ENCODE measurements around the gene NUDT16L1.

DNA sequence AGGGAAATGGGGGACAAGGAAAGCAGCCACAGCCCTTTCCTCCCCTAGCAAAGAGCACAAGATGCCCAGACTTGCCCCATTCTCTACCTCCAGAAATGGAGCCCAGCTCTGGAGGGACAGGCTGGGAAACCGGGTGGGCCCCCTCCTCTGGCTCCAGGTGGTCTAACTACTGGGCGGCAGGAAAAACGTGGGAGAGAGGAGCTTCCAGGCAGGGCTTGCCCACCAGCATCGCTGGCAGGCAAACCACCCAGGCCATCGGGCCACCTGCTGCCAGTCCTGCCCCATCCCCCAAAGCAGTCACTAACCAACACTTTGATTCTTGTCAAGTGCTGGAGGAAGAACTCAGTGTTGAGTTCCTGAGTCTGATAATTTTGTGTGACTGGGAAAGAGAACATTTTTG lies 25.1 kb downstream of the NUDT16L1 start:
- no peak for TF ChIP-seq EZH2 (IDR thresholded peaks at IDR 0.05; ENCODE audit: low read length)
- TF ChIP-seq, protein P1, sequence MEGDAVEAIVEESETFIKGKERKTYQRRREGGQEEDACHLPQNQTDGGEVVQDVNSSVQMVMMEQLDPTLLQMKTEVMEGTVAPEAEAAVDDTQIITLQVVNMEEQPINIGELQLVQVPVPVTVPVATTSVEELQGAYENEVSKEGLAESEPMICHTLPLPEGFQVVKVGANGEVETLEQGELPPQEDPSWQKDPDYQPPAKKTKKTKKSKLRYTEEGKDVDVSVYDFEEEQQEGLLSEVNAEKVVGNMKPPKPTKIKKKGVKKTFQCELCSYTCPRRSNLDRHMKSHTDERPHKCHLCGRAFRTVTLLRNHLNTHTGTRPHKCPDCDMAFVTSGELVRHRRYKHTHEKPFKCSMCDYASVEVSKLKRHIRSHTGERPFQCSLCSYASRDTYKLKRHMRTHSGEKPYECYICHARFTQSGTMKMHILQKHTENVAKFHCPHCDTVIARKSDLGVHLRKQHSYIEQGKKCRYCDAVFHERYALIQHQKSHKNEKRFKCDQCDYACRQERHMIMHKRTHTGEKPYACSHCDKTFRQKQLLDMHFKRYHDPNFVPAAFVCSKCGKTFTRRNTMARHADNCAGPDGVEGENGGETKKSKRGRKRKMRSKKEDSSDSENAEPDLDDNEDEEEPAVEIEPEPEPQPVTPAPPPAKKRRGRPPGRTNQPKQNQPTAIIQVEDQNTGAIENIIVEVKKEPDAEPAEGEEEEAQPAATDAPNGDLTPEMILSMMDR (optimal IDR thresholded peaks at IDR 0.05 in 1 of 3, IDR thresholded peaks at IDR 0.05 in 1 of 3, conservative IDR thresholded peaks at IDR 0.05 in 1 of 3; ENCODE audit: extremely low read depth in 1 of 3, insufficient read depth in 2 of 3, low read length in 3 of 3): no peak
